HL-60 (cell line): Measurements from ENCODE around the gene C18orf32.

Source experiments
- DNase-seq, 2 experiments: peaks; one replicate each; pipeline ENCODE4 v3.0.0-alpha.2; 2010 to 2020; ENCODE audit warnings: low read depth in 1 of 2, low spot score in 1 of 2
- H3K27ac ChIP-seq: fragments of 250-450 bp; sonication (Bioruptor Pico); replicated peaks from 2 replicates; pipeline ENCODE4 v1.5.1; 2020; ENCODE audit warnings: mild to moderate bottlenecking, moderate library complexity
- H3K27me3 ChIP-seq: fragments of 250-450 bp; sonication (Bioruptor Pico); 2 replicates; pipeline ENCODE4 v1.5.1; 2021; ENCODE audit warnings: mild to moderate bottlenecking, moderate library complexity; ENCODE audit not compliant: insufficient read depth, poor library complexity, severe bottlenecking
- H3K4me3 ChIP-seq: replicated peaks from 2 replicates; pipeline ENCODE4 v1.5.1; 2011; ENCODE audit warnings: mild to moderate bottlenecking, control low read depth, low read length; ENCODE audit not compliant: insufficient read depth
- CTCF ChIP-seq: IDR thresholded peaks from one replicate; pipeline ENCODE4 v1.5.1; 2011; ENCODE audit warnings: low read length, control low read depth, inconsistent platforms; ENCODE audit not compliant: insufficient read depth
- GABPA ChIP-seq: IDR thresholded peaks from 2 replicates; pipeline ENCODE4 v1.6.1; 2012; ENCODE audit warnings: low read depth
- POLR2AphosphoS5 ChIP-seq: IDR thresholded peaks from 2 replicates; pipeline ENCODE4 v1.6.1; 2012; ENCODE audit warnings: low read depth
- REST ChIP-seq: IDR thresholded peaks from 2 replicates; pipeline ENCODE4 v1.6.1; 2012; ENCODE audit warnings: low read depth; ENCODE audit not compliant: insufficient replicate concordance
- SPI1 ChIP-seq: IDR thresholded peaks from 2 replicates; pipeline ENCODE4 v1.6.1; 2012; ENCODE audit warnings: low read depth, mild to moderate bottlenecking, borderline replicate concordance
- long read RNA-seq: library from polyadenylated mRNA; unstranded; transcript quantifications from one replicate; pipeline ENCODE4 v2.0.0, GENCODE V29; 2020

The C18orf32 gene
- long read RNA-seq, full-length matches to known transcripts, result 123 of 125 reads
- long read RNA-seq, partial matches to known transcripts, result 0 of 125 reads
- long read RNA-seq, other reads (novel, unspliced or antisense), result 2 of 125 reads

- Histone ChIP-seq H3K4me3 (peak within 1 kb of the TSS; percentile 82), H3K27ac (peak within 1 kb of the TSS; percentile 77), H3K27me3 (no peaks in the 10 kb centered on the region)
- peak; percentile 96 to 99 for DNase-seq
- TF ChIP-seq SPI1, result peak; percentile 28; the same call in 1 of the 2 replicates
- peak; percentile 99 for TF ChIP-seq POLR2AphosphoS5
- TF ChIP-seq CTCF, result no peak
- no peak for TF ChIP-seq REST
- peak; percentile 81 for TF ChIP-seq GABPA
Observed at GRCh38 chr18:49486953-49487710, at the start of gene C18orf32. Gene C18orf32, minus strand, starts transcription at chr18:49487234. Its CDS starts 3,486 bp downstream, at chr18:49483748.

- Histone ChIP-seq H3K27me3 (peaks cover 8% of the 10 kb centered on the region), H3K27ac (no peak overlapping the region), H3K4me3 (no peak overlapping the region)
- no peak for TF ChIP-seq REST
- no peak for TF ChIP-seq GABPA
- no peak for TF ChIP-seq CTCF
- peak; percentile 60; the same call in 1 of the 2 replicates for TF ChIP-seq SPI1
- TF ChIP-seq POLR2AphosphoS5, result no peak
- no peak for DNase-seq
Observed at GRCh38 chr18:49534846-49535601, 48.0 kb upstream of the C18orf32 start.

GRCh38 chr18:49531678-49532153 is 44.7 kb upstream of the C18orf32 start:
- DNase-seq, result peak in 1 of 2 experiments; percentile 20
- TF ChIP-seq POLR2AphosphoS5 (no peak), CTCF (no peak), GABPA (no peak), SPI1 (no peak), REST (no peak)
- Histone ChIP-seq H3K27me3 (peaks cover 8% of the 10 kb centered on the region), H3K4me3 (no peak overlapping the region), H3K27ac (no peak overlapping the region)
